ENCODE results near the gene ANXA2.

- TF ChIP-seq POLR2A (IDR thresholded peaks at IDR 0.05; ENCODE audit: extremely low read depth, insufficient read length) (no peak), CTCF (IDR thresholded peaks at IDR 0.05; ENCODE audit: low read depth, low read length) (no peak), MAX (IDR thresholded peaks at IDR 0.05; ENCODE audit: low read depth, low read length) (no peak)
Measured at GRCh38 chr15:60420203-60420716, 22.5 kb upstream of the ANXA2 start.
